Thoracic aorta (tissue), 2 donors: ENCODE data around the gene LIG1. TPM values are rescaled to one million over a fixed set of nuclear protein-coding genes. Genes with fewer than 3 reads are reported as not detected.

Source experiments
- ATAC-seq: fragments of 150-250 bp; one replicate; pipeline ENCODE4 v1.8.0; 2017; ENCODE audit warnings: low read depth; ENCODE audit not compliant: insufficient number of reproducible peaks, low FRiP score
- DNase-seq: peaks from one replicate; pipeline ENCODE4 v3.0.0-alpha.2; 2020; ENCODE audit warnings: low spot score
- H3K27ac ChIP-seq, 2 donors: fragments of 200-600 bp; sonication (generic); 1 replicate in 1 of 2; 2 replicates in 1 of 2; pipeline ENCODE4 v1.5.1; 2016; ENCODE audit warnings: mild to moderate bottlenecking in 2 of 2, moderate library complexity in 2 of 2
- H3K27me3 ChIP-seq: fragments of 200-600 bp; sonication (generic); replicated peaks from 2 replicates; pipeline ENCODE4 v1.6.0; 2016; ENCODE audit warnings: mild to moderate bottlenecking; ENCODE audit not compliant: insufficient read depth
- H3K36me3 ChIP-seq: fragments of 200-600 bp; sonication (generic); one replicate; pipeline ENCODE4 v1.5.1; 2016
- H3K4me1 ChIP-seq, 2 donors: fragments of 200-600 bp; sonication (generic); 1 replicate in 1 of 2; 2 replicates in 1 of 2; pipeline versions ENCODE4 v1.5.1 to v1.6.0; 2016; ENCODE audit warnings: low read depth in 2 of 2, mild to moderate bottlenecking in 1 of 2; ENCODE audit not compliant: control insufficient read depth in 1 of 2
- H3K4me3 ChIP-seq: fragments of 200-600 bp; sonication (generic); 2 replicates; pipeline ENCODE4 v1.5.1; 2016; ENCODE audit warnings: mild to moderate bottlenecking
- H3K9me3 ChIP-seq: fragments of 200-600 bp; sonication (generic); 2 replicates; pipeline ENCODE4 v1.5.1; 2016
- total RNA-seq, 2 donors: library from RNA; depleted of rRNA; stranded (reverse); fragments of >200 nt; gene quantifications; one replicate each; pipeline versions ENCODE4 v1.1.0 to v1.2.3, GENCODE V29; 2016
- TF ChIP-seq, protein P1 (sequence below): fragments of 200-600 bp; sonication (generic); IDR thresholded peaks from one replicate; pipeline ENCODE4 v1.5.1; 2019; ENCODE audit warnings: antibody characterized with exemption

The LIG1 gene
- total RNA-seq, 2 donors from 2014 or later: 5.4 to 23.2 TPM

GRCh38 chr19:48190288-48190884 lies 20.2 kb upstream of the LIG1 start:
- TF ChIP-seq, protein P1, sequence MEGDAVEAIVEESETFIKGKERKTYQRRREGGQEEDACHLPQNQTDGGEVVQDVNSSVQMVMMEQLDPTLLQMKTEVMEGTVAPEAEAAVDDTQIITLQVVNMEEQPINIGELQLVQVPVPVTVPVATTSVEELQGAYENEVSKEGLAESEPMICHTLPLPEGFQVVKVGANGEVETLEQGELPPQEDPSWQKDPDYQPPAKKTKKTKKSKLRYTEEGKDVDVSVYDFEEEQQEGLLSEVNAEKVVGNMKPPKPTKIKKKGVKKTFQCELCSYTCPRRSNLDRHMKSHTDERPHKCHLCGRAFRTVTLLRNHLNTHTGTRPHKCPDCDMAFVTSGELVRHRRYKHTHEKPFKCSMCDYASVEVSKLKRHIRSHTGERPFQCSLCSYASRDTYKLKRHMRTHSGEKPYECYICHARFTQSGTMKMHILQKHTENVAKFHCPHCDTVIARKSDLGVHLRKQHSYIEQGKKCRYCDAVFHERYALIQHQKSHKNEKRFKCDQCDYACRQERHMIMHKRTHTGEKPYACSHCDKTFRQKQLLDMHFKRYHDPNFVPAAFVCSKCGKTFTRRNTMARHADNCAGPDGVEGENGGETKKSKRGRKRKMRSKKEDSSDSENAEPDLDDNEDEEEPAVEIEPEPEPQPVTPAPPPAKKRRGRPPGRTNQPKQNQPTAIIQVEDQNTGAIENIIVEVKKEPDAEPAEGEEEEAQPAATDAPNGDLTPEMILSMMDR: no peak
- DNase-seq: no peak

DNA sequence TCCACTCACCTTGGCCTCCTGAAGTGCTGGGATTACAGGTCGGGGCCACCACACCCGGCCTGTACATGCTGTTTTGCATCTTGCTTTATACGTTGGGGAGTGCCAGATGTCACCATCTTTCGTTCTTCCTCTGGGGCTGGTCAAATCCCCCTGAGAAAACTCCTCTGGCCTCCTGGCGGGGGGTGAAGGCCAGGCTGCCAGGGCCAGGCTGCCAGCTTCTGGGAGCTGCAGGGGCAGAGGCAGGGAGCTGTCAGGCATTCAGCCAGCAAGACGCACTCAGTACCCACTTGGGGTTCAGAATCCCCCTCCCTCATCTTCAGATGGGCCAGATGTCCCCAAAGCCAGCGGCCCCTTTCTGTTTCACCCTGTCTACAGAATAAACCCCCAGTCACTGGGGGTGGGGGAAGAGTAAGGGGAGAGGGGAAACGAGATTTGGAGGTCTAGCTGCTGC lies 16.4 kb upstream of the LIG1 start:
- Histone ChIP-seq H3K36me3 (peaks cover 3% of the 10 kb centered on the region), H3K4me3 (no peak overlapping the region), H3K27ac (no peak overlapping the region), H3K9me3 (no peaks in the 10 kb centered on the region), H3K27me3 (no peaks in the 10 kb centered on the region), H3K4me1 (no peaks in the 10 kb centered on the region)
- DNase-seq: no peak
- ATAC-seq: no peak
- TF ChIP-seq, protein P1: no peak

More at GRCh38 chr19:48190288-48190884, 20.2 kb upstream of the LIG1 start:
- Histone ChIP-seq H3K27ac (no peak overlapping the region), H3K9me3 (no peaks in the 10 kb centered on the region), H3K27me3 (no peaks in the 10 kb centered on the region), H3K4me3 (no peak overlapping the region), H3K36me3 (no peaks in the 10 kb centered on the region), H3K4me1 (no peaks in the 10 kb centered on the region)
- ATAC-seq: no peak

DNA sequence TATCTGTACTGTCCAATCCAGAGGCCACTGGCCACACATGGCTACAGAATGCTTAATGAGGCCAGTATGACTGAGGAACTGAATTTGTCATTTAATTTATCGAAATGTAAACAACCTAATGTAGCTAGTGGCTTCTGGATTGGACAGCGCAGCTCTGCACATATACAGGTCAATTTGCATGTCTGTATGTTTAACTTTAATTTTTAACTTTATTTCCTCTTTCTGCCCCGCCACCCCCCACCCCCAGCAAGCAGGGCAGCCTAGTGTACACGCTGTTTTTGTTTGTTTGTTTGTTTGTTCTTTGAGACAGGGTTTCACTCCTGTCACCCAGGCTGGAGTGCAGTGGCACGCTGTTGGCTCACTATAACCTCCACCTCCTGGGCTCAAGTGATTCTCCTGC lies 15.9 kb upstream of the LIG1 start:
- H3K4me1 ChIP-seq: no peaks in the 10 kb centered on the region
- H3K27ac ChIP-seq: no peak overlapping the region
- no peak overlapping the region for H3K4me3 ChIP-seq
- H3K27me3 ChIP-seq: no peaks in the 10 kb centered on the region
- H3K36me3 ChIP-seq: peaks cover 3% of the 10 kb centered on the region
- TF ChIP-seq, protein P1: no peak
- H3K9me3 ChIP-seq: peaks cover 4% of the 10 kb centered on the region
- no peak for DNase-seq
- ATAC-seq: no peak

DNA sequence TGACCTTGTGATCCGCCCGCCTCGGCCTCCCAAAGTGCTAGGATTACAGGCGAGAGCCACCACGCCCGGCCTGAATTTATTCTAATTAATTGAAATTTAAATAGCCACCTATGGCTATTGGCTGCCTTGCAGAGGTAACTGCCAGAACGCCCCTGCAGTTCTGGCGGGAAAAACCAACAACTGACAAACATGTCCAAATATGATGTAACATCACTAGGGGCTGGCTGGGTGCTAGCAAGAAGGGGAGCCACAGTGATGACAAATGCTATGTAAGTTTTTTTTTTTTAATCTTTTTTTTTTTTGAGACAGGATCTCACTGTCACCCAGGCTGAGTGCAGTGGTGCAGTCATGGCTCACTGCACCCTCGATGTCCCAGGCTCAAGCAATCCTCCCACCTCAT lies 13.2 kb upstream of the LIG1 start:
- Histone ChIP-seq H3K27me3 (no peaks in the 10 kb centered on the region), H3K36me3 (peaks cover 3% of the 10 kb centered on the region), H3K9me3 (peaks cover 6% of the 10 kb centered on the region), H3K27ac (no peak overlapping the region), H3K4me1 (no peaks in the 10 kb centered on the region), H3K4me3 (no peak overlapping the region)
- TF ChIP-seq, protein P1: no peak
- no peak for DNase-seq
- ATAC-seq: no peak

- no peak for ATAC-seq
- Histone ChIP-seq H3K27me3 (no peaks in the 10 kb centered on the region), H3K9me3 (peaks cover 6% of the 10 kb centered on the region), H3K4me3 (no peak overlapping the region), H3K36me3 (peaks cover 3% of the 10 kb centered on the region), H3K27ac (no peak overlapping the region), H3K4me1 (no peaks in the 10 kb centered on the region)
- DNase-seq: no peak
- TF ChIP-seq, protein P1: no peak
Measured at GRCh38 chr19:48182434-48182833, 12.3 kb upstream of the LIG1 start.
